SJSA1 (cell line): ENCODE results near the gene ECE2. TPM values are rescaled to one million over a fixed set of nuclear protein-coding genes. Genes with fewer than 3 reads are reported as not detected.

ENCODE experiments used
- DNase-seq, 2 experiments: peaks; one replicate each; pipeline ENCODE4 v3.0.0-alpha.2; 2015 to 2020; ENCODE audit warnings: low spot score in 2 of 2, low read depth in 1 of 2
- H3K27ac ChIP-seq: fragments of 250-450 bp; sonication (Bioruptor Pico); 2 replicates; pipeline ENCODE4 v1.5.1; 2020; ENCODE audit warnings: mild to moderate bottlenecking, moderate library complexity
- H3K27me3 ChIP-seq: fragments of 250-450 bp; sonication (Bioruptor Pico); replicated peaks from 2 replicates; pipeline ENCODE4 v1.5.1; 2020; ENCODE audit warnings: mild to moderate bottlenecking, moderate library complexity
- H3K36me3 ChIP-seq: fragments of 250-450 bp; sonication (Bioruptor Pico); 2 replicates; pipeline ENCODE4 v1.5.1; 2020; ENCODE audit warnings: mild to moderate bottlenecking
- H3K4me1 ChIP-seq: fragments of 250-450 bp; sonication (Bioruptor Pico); replicated peaks from 2 replicates; pipeline ENCODE4 v1.6.1; 2021; ENCODE audit warnings: mild to moderate bottlenecking
- H3K4me3 ChIP-seq: fragments of 250-450 bp; sonication (Bioruptor Pico); 2 replicates; pipeline ENCODE4 v1.5.1; 2020; ENCODE audit warnings: mild to moderate bottlenecking
- H3K9me3 ChIP-seq: fragments of 250-450 bp; sonication (Bioruptor Pico); replicated peaks from 2 replicates; pipeline ENCODE4 v1.5.1; 2020; ENCODE audit warnings: mild to moderate bottlenecking
- total RNA-seq: library from RNA; depleted of rRNA; stranded (reverse); fragments of >200 nt; shearing (Covaris generic); gene quantifications from 2 replicates; pipeline ENCODE4 v1.2.3, GENCODE V29; 2014

The ECE2 gene
- total RNA-seq, 1 experiment from 2014 or later: not detected

DNA sequence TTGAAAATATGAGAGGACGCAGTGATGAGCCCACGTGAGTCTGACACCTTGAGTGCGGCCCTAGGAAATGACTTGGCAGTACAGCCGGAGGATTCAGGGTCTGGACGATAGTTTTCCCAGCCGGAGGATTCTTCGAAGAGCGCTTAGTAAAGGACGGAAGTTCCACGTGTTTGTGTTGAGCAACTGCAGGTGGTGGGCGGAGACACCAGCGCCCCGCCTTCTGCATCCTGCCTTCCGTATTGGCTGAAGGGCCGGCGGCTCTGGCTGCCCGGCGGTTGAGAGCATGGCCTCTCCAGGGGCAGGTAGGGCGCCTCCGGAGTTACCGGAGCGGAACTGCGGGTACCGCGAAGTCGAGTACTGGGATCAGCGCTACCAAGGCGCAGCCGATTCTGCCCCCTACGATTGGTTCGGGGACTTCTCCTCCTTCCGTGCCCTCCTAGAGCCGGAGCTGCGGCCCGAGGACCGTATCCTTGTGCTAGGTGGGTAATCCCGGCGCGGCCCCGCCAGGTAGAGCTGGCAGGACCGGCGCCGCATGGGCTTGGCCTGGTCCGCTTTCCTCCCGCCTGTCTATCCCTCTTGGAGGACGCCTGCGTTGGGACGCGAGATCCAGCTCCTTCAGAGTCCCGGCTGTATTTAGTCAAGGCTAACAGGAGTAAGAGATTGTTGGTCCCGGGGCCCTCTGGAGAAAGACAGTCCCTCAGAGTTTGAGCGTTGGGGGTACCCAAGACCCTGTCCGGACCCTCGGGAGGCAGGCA, 26.2 kb upstream of the ECE2 start, which contains the start of gene EEF1AKMT4:
EEF1AKMT4 (plus strand) TSS at position 261 of the 755 bp plus-strand sequence; CDS start at position 284, 23 bp downstream.
- Histone ChIP-seq H3K9me3 (no peaks in the 10 kb centered on the region), H3K36me3 (peaks cover 8% of the 10 kb centered on the region; the same call in 1 of the 2 replicates), H3K4me3 (peak within 1 kb of the TSS; percentile 80), H3K27me3 (no peaks in the 10 kb centered on the region), H3K4me1 (peaks cover 6% of the 10 kb centered on the region; the same call in 1 of the 2 replicates), H3K27ac (peak within 1 kb of the TSS; percentile 27; the same call in 1 of the 2 replicates)
- DNase-seq: peak; percentile 90 to 97

DNA sequence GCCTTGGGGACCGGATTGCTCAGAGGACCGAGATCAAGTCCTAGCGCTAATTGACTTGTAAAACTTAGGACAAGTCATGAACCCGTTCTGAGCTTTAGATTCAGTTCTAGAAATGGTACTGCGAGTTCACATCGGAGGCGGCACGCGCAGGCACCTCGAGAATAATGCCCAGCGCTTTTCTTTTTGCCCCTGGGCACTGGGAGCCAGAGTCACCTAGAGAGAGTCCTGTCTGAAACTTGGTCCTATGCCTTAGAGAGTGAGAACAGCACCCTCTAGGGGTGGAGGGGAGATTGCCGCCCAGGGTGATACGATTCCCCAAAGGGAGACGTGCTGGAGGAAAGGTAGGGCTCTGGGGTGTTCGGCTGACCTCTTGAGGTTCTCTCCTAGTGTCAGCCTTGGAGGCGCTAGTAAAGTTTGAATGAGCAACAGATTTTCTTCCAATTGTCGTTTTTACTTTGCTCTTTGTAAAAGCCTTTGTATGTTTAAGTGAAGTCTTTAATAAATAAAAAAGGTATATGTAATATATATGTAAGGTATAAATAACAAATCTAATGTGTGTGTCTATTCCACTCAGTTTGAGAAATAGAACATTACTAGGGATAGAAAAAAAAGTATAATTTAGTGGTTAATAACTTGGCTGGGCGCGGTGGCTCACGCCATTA, 25.5 kb upstream of the ECE2 start:
- peaks cover 6% of the 10 kb centered on the region; the same call in 1 of the 2 replicates for H3K4me1 ChIP-seq
- H3K4me3 ChIP-seq: peak overlapping the region; percentile 80
- H3K27me3 ChIP-seq: no peaks in the 10 kb centered on the region
- H3K9me3 ChIP-seq: no peaks in the 10 kb centered on the region
- no peak overlapping the region for H3K27ac ChIP-seq
- H3K36me3 ChIP-seq: peaks cover 1% of the 10 kb centered on the region; the same call in 1 of the 2 replicates
- DNase-seq: peak; percentile 86 to 89

DNA sequence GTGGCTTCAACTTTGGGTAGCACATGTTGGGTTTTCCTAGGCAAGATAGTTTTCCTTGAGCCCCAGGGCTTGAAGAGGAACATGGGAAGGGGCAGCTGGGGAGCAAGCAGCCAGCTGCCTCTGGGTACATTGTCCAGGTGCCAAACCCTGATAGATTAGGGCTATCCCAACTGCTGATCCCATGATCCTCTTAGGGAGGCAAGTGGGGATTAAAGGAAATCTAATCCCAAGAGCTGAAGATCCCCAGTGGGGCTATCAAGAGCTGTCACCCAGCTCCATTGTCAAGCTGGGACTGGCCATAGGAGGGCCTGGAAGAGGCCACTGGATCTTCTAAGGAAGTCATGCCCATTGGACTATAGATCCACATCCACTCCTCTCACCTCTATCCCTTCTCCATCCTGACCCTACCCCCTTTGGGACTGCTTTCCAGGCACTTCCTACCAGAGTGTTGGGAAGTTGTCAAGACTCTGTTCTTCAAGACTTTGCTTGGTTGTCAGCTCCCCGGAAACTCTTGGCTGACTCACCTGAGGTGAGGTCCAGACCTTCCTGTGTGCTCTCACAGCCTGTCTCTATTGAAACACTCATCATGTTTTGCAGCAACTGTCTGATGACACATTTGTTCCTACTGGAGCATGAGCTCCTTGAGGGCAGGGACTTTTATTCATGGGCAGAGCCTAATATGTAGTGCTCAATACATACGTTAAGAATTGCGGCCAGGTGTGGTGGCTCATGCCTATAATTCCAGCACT, 20.4 kb upstream of the ECE2 start:
- H3K9me3 ChIP-seq: 0 out of 2 replicates have a peak, but pooled peaks cover 2% of the 10 kb centered on the region
- H3K36me3 ChIP-seq: no peaks in the 10 kb centered on the region
- H3K4me3 ChIP-seq: no peak overlapping the region
- peaks cover 14% of the 10 kb centered on the region for H3K27me3 ChIP-seq
- H3K27ac ChIP-seq: no peak overlapping the region
- no peak for DNase-seq
- H3K4me1 ChIP-seq: peaks cover 6% of the 10 kb centered on the region

DNA sequence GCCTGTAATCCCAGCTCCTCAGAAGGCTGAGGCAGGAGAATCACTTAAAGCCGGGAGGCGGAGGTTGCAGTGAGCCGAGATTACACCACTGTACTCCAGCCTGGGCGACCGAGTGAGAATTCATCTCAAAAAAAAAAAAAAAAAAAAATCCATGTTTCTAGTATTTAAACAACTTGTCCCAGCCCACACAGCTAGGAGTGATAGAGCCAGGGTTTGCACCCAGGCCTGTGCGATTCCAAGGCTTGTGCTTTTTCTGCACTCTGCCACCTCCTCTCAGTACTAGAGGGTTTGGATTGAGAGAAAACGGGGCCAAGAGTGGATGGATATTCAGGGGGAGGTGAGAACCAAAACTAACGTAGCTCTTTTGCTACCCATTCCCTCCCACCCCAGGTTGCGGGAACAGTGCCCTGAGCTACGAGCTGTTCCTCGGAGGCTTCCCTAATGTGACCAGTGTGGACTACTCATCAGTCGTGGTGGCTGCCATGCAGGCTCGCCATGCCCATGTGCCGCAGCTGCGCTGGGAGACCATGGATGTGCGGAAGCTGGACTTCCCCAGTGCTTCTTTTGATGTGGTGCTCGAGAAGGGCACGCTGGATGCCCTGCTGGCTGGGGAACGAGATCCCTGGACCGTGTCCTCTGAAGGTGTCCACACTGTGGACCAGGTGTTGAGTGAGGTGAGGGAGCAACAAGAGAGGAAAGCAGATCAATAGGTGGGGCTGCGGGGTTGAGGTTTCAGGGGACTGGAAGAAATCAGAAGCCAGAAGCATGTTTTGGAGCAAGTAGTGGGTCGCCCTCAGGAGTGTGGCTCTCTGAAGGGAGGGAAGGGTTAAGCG, 18.5 kb upstream of the ECE2 start:
- Histone ChIP-seq H3K4me3 (no peak overlapping the region), H3K27me3 (peaks cover 29% of the 10 kb centered on the region)

DNA sequence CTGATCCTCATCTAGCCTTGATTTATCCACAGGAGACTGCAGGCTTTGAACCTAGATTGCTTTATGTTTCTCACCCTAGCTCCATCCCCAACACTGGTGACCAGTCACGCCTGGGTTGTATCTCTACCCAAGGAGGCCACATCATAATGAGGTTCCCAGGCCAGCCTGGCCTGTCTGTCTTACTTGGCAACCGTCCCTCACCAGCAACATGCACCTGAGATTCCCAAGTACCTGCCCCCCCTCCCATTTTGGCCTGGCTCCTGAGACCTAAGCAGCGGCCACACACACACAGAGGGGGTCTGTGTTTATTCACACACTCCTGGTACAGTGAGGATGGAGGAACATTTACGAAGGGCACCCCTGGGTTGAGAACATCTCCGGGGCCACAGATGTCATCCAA, 16.9 kb upstream of the ECE2 start:
- Histone ChIP-seq H3K4me1 (peaks cover 21% of the 10 kb centered on the region), H3K9me3 (0 out of 2 replicates have a peak, but pooled peaks cover 2% of the 10 kb centered on the region), H3K27ac (no peak overlapping the region), H3K27me3 (peaks cover 39% of the 10 kb centered on the region), H3K36me3 (no peaks in the 10 kb centered on the region), H3K4me3 (no peak overlapping the region)
- no peak for DNase-seq

More for the DNA sequence above, 18.5 kb upstream of the ECE2 start:
- Histone ChIP-seq H3K36me3 (no peaks in the 10 kb centered on the region), H3K27ac (no peak overlapping the region), H3K9me3 (0 out of 2 replicates have a peak, but pooled peaks cover 2% of the 10 kb centered on the region), H3K4me1 (peaks cover 20% of the 10 kb centered on the region)
- no peak for DNase-seq

DNA sequence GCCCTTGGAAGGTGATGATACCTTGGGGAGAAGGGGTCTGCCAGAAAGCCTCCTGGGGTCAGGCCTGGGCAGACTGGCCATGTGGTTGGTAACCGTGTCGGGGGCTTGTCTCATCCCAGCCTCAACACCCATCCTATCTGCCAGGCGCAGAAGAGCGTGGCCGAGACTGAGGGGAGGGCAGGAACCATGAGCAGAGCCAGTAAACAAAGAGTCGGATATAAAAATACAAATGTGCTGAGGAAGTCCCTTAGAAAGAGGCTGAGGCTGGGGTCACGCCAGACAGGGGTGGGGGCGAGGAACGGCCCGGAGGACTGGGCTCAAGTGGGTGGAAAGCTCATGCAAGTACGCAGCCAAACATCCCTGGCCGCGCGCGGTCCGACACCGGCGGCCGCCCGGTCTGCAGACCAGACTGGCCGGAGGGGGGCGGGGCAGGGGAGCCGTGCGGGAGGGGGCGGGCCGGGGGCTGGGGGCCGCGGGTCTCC, 16.4 kb upstream of the ECE2 start:
- H3K4me1 ChIP-seq: peaks cover 21% of the 10 kb centered on the region
- DNase-seq: no peak
- peaks cover 39% of the 10 kb centered on the region for H3K27me3 ChIP-seq
- H3K4me3 ChIP-seq: no peak overlapping the region
- no peaks in the 10 kb centered on the region for H3K36me3 ChIP-seq
- H3K9me3 ChIP-seq: 0 out of 2 replicates have a peak, but pooled peaks cover 2% of the 10 kb centered on the region
- no peak overlapping the region for H3K27ac ChIP-seq

DNA sequence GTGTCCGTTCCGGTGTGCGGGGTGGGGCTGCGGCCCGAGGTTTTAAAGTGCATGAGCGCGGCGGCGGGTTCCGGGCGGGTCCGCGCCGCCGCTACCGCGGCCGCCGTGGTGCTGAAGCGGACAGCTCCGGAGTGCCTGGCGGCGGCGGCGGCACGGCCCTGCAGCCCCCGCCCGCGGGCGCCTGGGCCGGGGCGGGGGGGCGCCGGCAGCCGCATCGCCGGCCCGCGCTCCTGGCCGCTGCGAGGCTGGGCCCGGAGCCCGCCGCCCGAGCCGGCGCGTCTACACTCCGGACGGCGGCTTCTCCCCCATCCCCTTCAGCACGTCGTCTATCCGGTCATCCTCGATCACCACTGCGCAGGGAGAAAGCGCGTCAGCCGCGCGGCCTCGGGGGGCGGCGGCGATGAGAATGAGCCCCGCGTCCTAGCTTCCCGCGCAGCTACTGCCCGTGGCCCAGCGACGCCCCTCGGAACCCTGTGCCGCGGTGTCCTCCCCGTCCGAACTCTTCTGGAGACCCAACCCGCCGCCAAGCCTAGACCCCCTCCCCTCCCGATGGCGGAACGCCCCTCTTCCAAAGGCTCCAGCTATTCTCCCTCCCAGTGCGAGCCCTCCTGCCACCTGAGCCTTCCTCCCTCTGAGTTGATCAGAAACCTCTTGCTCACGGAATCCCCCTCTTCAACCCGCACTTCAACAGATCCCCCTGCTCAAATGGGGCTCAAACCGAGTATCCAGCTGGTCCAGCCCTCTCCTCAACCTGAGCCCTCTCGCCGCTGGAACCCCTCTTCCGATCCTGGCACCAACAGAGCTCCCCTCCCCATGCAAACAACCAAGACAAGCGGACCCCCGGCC, 15.7 kb upstream of the ECE2 start:
- 0 out of 2 replicates have a peak, but pooled peaks cover 2% of the 10 kb centered on the region for H3K9me3 ChIP-seq
- peaks cover 21% of the 10 kb centered on the region for H3K4me1 ChIP-seq
- no peaks in the 10 kb centered on the region for H3K36me3 ChIP-seq
- H3K4me3 ChIP-seq: no peak overlapping the region
- H3K27ac ChIP-seq: no peak overlapping the region
- no peak for DNase-seq
- peaks cover 39% of the 10 kb centered on the region for H3K27me3 ChIP-seq

DNA sequence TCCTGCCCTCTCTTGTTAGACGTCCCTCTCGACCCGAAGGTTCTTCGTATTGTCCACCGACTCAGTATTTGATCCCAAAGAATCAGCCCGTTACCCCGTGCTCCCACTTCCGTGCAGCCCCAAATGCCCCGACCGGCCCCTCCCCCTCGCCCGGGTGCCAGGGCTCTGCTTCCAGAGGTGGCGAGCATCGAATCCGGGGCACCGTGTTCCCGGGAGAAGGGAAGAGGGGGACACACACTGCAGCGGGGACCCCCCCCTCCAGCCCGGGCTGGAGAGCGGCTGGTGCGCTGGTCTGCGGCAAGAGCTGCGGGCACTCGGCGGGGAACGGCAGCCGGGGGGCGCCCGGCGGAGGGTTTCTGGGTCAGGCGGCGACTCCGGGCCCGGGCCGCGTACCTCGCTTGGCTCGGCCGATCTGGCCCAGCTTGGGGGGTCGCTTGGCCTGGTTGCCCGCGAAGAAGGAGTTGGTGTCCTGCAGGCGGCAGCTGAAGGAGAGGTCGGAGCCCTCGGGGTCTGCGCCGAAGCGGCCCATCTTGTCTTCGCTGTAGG, 15.0 kb upstream of the ECE2 start:
- H3K4me1 ChIP-seq: peaks cover 21% of the 10 kb centered on the region
- peak overlapping the region; percentile 31 for H3K4me3 ChIP-seq
- no peak for DNase-seq
- no peaks in the 10 kb centered on the region for H3K36me3 ChIP-seq
- H3K27me3 ChIP-seq: peaks cover 39% of the 10 kb centered on the region
- 0 out of 2 replicates have a peak, but pooled peaks cover 2% of the 10 kb centered on the region for H3K9me3 ChIP-seq
- no peak overlapping the region for H3K27ac ChIP-seq

DNA sequence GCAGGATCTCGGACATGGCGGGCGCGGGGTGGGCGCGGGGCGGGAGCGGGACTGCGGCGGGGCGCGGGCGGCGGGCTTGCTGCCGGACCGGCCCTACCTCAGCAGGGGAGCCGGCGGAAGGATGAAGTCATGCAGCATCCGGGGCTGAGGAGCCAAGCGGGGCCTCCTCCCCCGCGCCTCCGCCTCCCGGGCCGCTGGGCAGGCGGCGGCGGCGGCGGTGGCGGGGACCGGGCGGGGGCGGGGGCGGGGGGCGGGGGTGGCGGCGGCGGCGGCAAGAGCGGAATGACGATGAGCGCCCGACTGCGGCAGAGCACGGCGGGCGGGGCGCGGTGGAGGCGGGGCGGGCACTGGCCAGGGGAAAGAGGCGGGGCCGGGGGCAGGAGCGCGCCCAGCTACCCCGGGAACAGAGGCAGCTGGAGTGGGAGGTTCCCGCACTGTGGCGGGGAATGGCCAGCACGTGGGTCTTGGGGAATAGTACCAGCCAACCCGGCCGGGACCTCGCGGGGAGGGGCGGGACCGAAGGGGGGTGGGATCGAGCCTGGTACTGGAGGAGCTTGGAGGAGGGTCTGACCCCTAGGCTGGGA, 14.5 kb upstream of the ECE2 start, which contains the start of gene CAMK2N2:
CAMK2N2 (minus strand) TSS at position 284 of the 584 bp plus-strand sequence; CDS start at position 16, 268 bp downstream.
- Histone ChIP-seq H3K36me3 (no peaks in the 10 kb centered on the region), H3K9me3 (0 out of 2 replicates have a peak, but pooled peaks cover 2% of the 10 kb centered on the region), H3K27me3 (peaks cover 39% of the 10 kb centered on the region), H3K4me1 (peaks cover 21% of the 10 kb centered on the region), H3K27ac (no peak within 1 kb of the TSS), H3K4me3 (peak within 1 kb of the TSS; percentile 31)
- DNase-seq: peak in 1 of 2 experiments; percentile 67

DNA sequence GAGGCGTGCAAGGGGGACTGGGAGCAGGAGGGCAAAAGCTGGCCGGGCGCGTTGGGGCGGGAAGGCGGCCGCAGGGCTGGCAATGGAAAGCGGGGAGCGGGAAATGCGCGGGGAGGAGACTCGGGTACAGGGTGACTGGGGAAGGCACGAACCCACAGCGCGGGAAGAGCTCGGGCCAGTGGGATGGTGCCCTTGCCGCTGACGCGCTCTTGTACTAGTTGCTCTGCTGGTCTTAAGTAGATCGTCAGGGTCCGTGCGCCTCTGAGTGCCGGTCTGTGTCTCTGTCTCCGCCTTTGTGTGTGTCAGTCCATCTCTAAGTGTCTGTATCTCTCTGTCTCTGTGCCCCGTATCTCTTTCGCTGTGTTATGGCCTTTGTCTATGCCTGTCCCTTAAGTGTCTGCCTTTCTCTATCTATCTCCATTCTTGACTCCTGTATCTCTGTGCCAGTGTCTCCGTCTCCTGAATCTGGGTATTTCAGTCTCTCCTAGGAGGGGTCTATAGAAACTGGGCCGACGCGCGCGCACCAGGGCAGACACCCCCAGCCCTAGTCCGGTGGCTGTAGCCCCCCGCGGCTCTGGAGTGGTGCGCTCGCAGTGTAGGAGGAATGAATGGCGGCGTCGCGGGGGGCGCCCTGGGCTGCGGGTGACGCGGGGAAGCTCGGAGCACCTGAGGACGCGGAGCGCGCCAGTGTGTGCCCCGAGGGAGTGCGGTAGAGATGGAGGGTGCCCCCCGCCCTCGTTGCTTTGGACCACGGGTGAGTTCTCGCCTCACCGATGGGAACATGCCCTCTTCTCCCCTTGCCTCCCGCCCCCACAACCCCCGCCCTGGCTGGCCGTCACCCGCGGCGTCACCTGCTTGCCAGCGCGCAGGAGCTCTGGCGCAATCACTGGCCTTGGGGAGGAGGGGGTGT, 13.7 kb upstream of the ECE2 start:
- Histone ChIP-seq H3K4me1 (peaks cover 21% of the 10 kb centered on the region), H3K27ac (no peak overlapping the region), H3K27me3 (peaks cover 39% of the 10 kb centered on the region), H3K36me3 (no peaks in the 10 kb centered on the region), H3K4me3 (peak overlapping the region; percentile 20), H3K9me3 (0 out of 2 replicates have a peak, but pooled peaks cover 2% of the 10 kb centered on the region)
- peak in 1 of 2 experiments; percentile 28 for DNase-seq
